Measurements from ENCODE around the gene DDX24.
A peak's percentile ranks its signal among the peaks of the same experiment; 100 is the strongest.
"Not testable (repeated sequence)": the region's sequence is repeated elsewhere in the genome, so short reads cannot be mapped to it uniquely, and the experiment has no call there.

DDX24 gene

DNA sequence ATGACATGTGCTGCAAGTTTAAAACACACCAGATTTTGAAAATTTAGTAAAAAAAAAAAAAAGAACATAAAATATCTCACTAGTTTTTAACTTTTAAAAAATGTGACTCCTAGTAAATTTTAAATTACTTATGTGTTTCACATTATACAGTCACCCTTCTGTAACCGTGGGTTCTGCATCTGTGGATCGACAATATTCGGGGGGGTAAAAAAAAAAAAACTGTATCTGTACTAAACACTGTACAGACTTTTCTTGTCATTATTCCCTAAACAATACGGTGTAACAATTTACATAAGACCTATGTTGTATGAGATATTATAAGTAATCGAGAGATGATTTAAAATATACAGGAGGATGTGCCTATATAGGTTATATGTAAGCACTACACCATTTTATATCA lies 3.2 kb downstream of the DDX24 start:
- DNase-seq (ENCODE audit: low read depth) = no peak
- TF ChIP-seq MYC (IDR thresholded peaks at IDR 0.05; ENCODE audit: low read depth, low read length) (no peak), CTCF (IDR thresholded peaks at IDR 0.05; ENCODE audit: low read depth, low read length) (no peak), MAX (IDR thresholded peaks at IDR 0.05; ENCODE audit: low read depth, low read length) (no peak), POLR2A (IDR thresholded peaks at IDR 0.05; ENCODE audit: extremely low read depth, insufficient read length) (no peak)
- peak overlapping the region; percentile 72 for H3K4me3 ChIP-seq (ENCODE audit: low read depth, low read length)

DNA sequence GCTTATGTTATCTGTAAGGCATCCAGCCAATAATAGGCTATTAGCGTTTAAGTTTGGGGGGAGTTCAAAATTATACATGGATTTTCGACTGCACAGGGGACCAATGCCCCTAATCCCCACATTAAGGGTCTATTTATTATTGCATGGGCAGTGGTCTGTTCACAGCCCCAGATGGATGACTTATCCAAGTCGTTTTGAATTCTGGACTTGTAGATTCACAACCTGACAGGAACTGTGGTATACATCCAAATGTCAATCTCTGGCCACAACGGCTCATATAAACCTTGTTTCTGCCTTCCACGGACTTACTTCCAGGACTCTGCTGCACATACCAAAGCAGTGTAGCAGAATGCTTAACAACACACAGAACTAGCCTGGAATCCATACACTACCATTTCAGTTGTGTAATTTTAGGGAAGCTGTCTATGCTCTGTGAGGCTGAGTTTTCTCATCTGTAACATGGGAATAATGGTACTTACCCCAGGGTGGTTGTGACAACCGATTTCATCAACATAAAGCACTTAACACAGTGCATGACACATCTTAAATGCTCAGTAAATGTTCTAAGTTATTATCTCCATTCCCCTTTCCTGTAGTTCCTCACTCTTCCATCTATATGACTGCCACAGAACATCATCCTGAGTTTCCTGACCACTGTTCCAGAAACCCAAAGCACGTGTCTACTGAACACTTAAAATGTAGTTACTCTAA lies 3.7 kb downstream of the DDX24 start:
- TF ChIP-seq MAX (IDR thresholded peaks at IDR 0.05; ENCODE audit: low read depth, low read length) (no peak), MYC (IDR thresholded peaks at IDR 0.05; ENCODE audit: low read depth, low read length) (no peak), CTCF (IDR thresholded peaks at IDR 0.05; ENCODE audit: low read depth, low read length) (no peak), POLR2A (IDR thresholded peaks at IDR 0.05; ENCODE audit: extremely low read depth, insufficient read length) (no peak)
- DNase-seq (ENCODE audit: low read depth) = no peak
- H3K4me3 ChIP-seq (ENCODE audit: low read depth, low read length) = peak overlapping the region; percentile 72

DNA sequence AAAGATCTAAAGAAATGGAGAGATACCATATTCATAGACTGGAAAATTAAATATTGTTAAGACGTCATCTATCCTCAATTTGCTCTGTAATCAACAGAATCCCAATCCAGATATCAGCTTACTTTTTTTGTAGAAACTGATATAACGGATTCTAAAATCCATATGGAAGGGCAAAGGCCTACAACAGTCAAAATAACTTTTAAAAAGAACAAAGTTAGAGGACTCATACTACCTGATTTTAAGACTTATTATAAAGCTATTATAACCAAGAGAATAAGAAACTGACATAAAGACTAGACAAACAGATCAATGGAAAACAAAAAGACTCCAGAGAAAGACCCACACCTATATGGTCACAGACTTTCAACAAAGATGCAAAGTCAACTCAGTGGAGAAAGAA lies 6.0 kb downstream of the DDX24 start:
- no peak overlapping the region for H3K4me3 ChIP-seq (ENCODE audit: low read depth, low read length)
- TF ChIP-seq POLR2A (IDR thresholded peaks at IDR 0.05; ENCODE audit: extremely low read depth, insufficient read length) = no peak
- no peak for TF ChIP-seq MAX (IDR thresholded peaks at IDR 0.05; ENCODE audit: low read depth, low read length)
- no peak for TF ChIP-seq MYC (IDR thresholded peaks at IDR 0.05; ENCODE audit: low read depth, low read length)
- TF ChIP-seq CTCF (IDR thresholded peaks at IDR 0.05; ENCODE audit: low read depth, low read length) = no peak
- DNase-seq (ENCODE audit: low read depth) = no peak

DNA sequence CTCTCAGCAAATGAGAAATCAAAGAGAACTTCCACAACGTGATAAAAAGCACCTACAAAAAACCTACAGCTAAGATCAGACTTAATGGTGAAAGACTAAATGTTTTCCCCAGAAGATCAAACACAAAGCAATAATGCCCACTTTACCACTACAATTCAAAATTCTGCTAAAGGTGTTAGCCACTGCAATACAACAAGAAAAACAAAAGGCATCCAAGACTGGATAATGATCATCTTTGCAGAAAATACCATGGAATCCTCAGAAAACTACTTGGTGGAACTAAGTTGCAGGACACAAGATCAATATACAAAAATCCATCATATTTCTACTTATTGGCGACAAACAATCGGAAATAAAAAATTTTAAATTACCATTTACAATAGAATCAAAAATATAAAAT lies 6.5 kb downstream of the DDX24 start:
- TF ChIP-seq MAX (IDR thresholded peaks at IDR 0.05; ENCODE audit: low read depth, low read length) (no peak), POLR2A (IDR thresholded peaks at IDR 0.05; ENCODE audit: extremely low read depth, insufficient read length) (no peak), MYC (IDR thresholded peaks at IDR 0.05; ENCODE audit: low read depth, low read length) (no peak), CTCF (IDR thresholded peaks at IDR 0.05; ENCODE audit: low read depth, low read length) (no peak)
- no peak overlapping the region for H3K4me3 ChIP-seq (ENCODE audit: low read depth, low read length)
- no peak for DNase-seq (ENCODE audit: low read depth)

- not testable (repeated sequence) for DNase-seq (ENCODE audit: low read depth); H3K4me3 ChIP-seq (ENCODE audit: low read depth, low read length)
Observed at GRCh38 chr14:94072076-94072475, 8.9 kb downstream of the DDX24 start.

DNA sequence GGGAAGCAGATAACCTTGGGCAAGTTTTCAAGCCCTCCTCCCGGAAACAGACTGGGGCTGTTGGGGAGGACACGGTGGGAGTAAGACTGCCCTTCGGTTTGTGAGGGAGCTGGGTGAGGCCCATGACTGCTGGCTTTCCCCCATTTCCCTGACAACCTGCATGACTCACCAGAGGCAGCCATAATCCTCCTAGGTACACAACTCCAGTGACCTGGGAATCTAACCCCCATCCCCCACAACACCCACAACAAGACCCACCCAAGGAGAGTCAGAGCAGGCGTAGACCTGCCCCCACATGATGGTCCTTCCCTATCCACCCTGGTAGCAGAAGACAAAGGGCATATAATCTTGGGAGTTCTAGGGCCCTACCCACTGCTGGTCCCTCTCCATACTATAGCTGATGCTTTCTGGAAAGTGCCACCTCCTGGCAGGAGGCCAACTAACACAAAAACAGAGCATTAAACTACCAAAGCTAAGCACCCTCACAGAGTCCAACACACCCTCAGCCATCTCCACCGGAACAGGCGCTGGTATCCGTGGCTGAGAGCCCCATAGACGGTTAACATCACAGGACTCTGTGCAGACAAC lies 14.8 kb downstream of the DDX24 start:
- H3K4me3 ChIP-seq (ENCODE audit: low read depth, low read length) = no peak overlapping the region
- TF ChIP-seq MAX (IDR thresholded peaks at IDR 0.05; ENCODE audit: low read depth, low read length) = no peak
- TF ChIP-seq POLR2A (IDR thresholded peaks at IDR 0.05; ENCODE audit: extremely low read depth, insufficient read length) = no peak
- no peak for TF ChIP-seq MYC (IDR thresholded peaks at IDR 0.05; ENCODE audit: low read depth, low read length)
- TF ChIP-seq CTCF (IDR thresholded peaks at IDR 0.05; ENCODE audit: low read depth, low read length) = no peak
- no peak for DNase-seq (ENCODE audit: low read depth)
